ENCODE results near the gene WDR12. TPM values are rescaled to one million over a fixed set of nuclear protein-coding genes. Genes with fewer than 3 reads are reported as not detected.

The WDR12 gene
- polyA plus RNA-seq, 3 donors, result 4.1 to 14.6 (median 6.5) TPM

DNA sequence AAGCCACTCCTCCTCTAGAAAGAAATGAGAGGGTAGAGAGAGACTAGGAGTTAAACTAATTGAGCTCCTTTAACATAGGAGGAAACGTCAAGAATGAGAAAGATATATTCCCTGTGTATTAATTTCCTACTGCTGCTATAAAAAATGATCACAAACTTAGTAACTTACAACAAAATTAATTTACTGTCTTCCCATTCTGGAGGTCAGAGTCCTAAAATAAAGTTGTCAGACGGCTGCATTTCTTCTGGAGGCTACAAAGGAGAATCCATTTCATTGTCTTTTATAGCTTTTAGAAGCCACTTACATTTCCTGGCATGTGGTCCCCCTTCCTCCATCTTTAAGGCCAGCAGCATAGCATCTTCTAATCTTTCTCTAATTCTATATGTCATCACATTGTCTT lies 66.8 kb downstream of the WDR12 start:
- H3K27me3 Mint-ChIP-seq (ENCODE audit: low read depth in 3 of 3), result peaks cover 0 to 2% (median 1%) of the 10 kb centered on the region in 3 donors
- Histone ChIP-seq H3K79me2 (ENCODE audit: insufficient read depth, low read length) (no peaks in the 10 kb centered on the region), H3K4me3 (replicated peaks in 1 of 3; ENCODE audit: low read depth in 2 of 3, low read length in 3 of 3) (no peak overlapping the region), H3K9ac (ENCODE audit: insufficient read depth, low read length, poor library complexity, severe bottlenecking) (no peak overlapping the region), H3K9me3 (replicated peaks in 1 of 2; ENCODE audit: control insufficient read depth in 1 of 2, insufficient read depth in 1 of 2, low read length in 2 of 2) (peaks cover 13 to 16% of the 10 kb centered on the region in 2 donors), H4K20me1 (ENCODE audit: insufficient read depth, low read length) (no peaks in the 10 kb centered on the region), H3K36me3 (replicated peaks in 1 of 2; ENCODE audit: control insufficient read depth in 1 of 2, insufficient read depth in 2 of 2, low read length in 2 of 2) (no peaks in the 10 kb centered on the region), H3K4me1 (ENCODE audit: control insufficient read depth in 1 of 2, insufficient read depth in 2 of 2, low read length in 2 of 2) (peaks cover 23 to 25% of the 10 kb centered on the region in 2 donors), H3K27ac (ENCODE audit: low read depth in 1 of 2, low read length in 2 of 2) (no peak overlapping the region), H2AFZ (ENCODE audit: insufficient read depth, low read depth, low read length, poor library complexity, severe bottlenecking) (no peak overlapping the region), H3K4me2 (replicated peaks; ENCODE audit: extremely low read depth, low read length, poor library complexity, severe bottlenecking) (no peak overlapping the region), H3K27me3 (ENCODE audit: control insufficient read depth in 2 of 2, insufficient read depth in 2 of 2, low read length in 2 of 2) (no peaks in the 10 kb centered on the region)
- H3K4me1 Mint-ChIP-seq, result peaks cover 23% of the 10 kb centered on the region
- H3K9me3 Mint-ChIP-seq, result peaks cover 6 to 25% (median 15%) of the 10 kb centered on the region in 7 donors
- WGBS (ENCODE audit: insufficient coverage), result 100% methylated on average over 1 of the region's 2 CpGs
- intact Hi-C loops (cut with micrococcal nuclease), result no loop called here
- no peak overlapping the region for H3K4me3 Mint-ChIP-seq
- H3K36me3 Mint-ChIP-seq, result peaks cover 2 to 9% of the 10 kb centered on the region in 2 donors
- DNase-seq, result no peak
- TF ChIP-seq, protein P1, sequence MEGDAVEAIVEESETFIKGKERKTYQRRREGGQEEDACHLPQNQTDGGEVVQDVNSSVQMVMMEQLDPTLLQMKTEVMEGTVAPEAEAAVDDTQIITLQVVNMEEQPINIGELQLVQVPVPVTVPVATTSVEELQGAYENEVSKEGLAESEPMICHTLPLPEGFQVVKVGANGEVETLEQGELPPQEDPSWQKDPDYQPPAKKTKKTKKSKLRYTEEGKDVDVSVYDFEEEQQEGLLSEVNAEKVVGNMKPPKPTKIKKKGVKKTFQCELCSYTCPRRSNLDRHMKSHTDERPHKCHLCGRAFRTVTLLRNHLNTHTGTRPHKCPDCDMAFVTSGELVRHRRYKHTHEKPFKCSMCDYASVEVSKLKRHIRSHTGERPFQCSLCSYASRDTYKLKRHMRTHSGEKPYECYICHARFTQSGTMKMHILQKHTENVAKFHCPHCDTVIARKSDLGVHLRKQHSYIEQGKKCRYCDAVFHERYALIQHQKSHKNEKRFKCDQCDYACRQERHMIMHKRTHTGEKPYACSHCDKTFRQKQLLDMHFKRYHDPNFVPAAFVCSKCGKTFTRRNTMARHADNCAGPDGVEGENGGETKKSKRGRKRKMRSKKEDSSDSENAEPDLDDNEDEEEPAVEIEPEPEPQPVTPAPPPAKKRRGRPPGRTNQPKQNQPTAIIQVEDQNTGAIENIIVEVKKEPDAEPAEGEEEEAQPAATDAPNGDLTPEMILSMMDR (IDR thresholded peaks at IDR 0.05), result no peak
- peak overlapping the region in 1 of 7 donors; percentile 30 for H3K27ac Mint-ChIP-seq

DNA sequence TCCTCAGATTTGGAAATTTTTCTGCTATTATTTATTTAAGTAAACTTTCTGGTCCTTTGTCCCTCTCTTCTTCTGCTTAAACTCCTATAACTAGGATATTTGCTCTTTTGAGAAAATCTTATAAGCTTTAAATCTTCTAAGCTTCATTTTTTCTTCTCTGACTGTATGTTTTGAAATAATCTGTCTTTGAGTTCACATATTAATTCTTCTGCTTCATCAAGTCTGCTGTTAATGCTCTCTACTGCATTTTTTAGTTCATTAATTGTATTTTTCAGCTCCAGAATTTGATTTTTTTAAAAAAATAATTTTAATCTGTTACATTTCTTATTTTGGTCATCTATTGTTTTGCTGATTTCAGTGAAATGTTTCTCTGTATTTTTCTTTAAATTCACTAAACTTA lies 68.8 kb downstream of the WDR12 start:
- Histone ChIP-seq H3K36me3 (replicated peaks in 1 of 2; ENCODE audit: control insufficient read depth in 1 of 2, insufficient read depth in 2 of 2, low read length in 2 of 2) (no peaks in the 10 kb centered on the region), H2AFZ (ENCODE audit: insufficient read depth, low read depth, low read length, poor library complexity, severe bottlenecking) (no peak overlapping the region), H3K27ac (ENCODE audit: low read depth in 1 of 2, low read length in 2 of 2) (no peak overlapping the region), H3K4me2 (replicated peaks; ENCODE audit: extremely low read depth, low read length, poor library complexity, severe bottlenecking) (no peak overlapping the region), H3K9me3 (replicated peaks in 1 of 2; ENCODE audit: control insufficient read depth in 1 of 2, insufficient read depth in 1 of 2, low read length in 2 of 2) (peaks cover 13 to 16% of the 10 kb centered on the region in 2 donors), H3K79me2 (ENCODE audit: insufficient read depth, low read length) (no peaks in the 10 kb centered on the region), H3K27me3 (ENCODE audit: control insufficient read depth in 2 of 2, insufficient read depth in 2 of 2, low read length in 2 of 2) (no peaks in the 10 kb centered on the region), H4K20me1 (ENCODE audit: insufficient read depth, low read length) (no peaks in the 10 kb centered on the region), H3K4me3 (replicated peaks in 1 of 3; ENCODE audit: low read depth in 2 of 3, low read length in 3 of 3) (no peak overlapping the region), H3K4me1 (ENCODE audit: control insufficient read depth in 1 of 2, insufficient read depth in 2 of 2, low read length in 2 of 2) (peaks cover 8% of the 10 kb centered on the region in 2 donors), H3K9ac (ENCODE audit: insufficient read depth, low read length, poor library complexity, severe bottlenecking) (no peak overlapping the region)
- peaks cover 2 to 9% of the 10 kb centered on the region in 2 donors for H3K36me3 Mint-ChIP-seq
- peaks cover 0 to 2% (median 2%) of the 10 kb centered on the region in 3 donors for H3K27me3 Mint-ChIP-seq (ENCODE audit: low read depth in 3 of 3)
- H3K4me1 Mint-ChIP-seq, result peaks cover 9% of the 10 kb centered on the region
- TF ChIP-seq, protein P1 (IDR thresholded peaks at IDR 0.05), result no peak
- H3K4me3 Mint-ChIP-seq, result no peak overlapping the region
- H3K27ac Mint-ChIP-seq, result no peak overlapping the region
- no peak for DNase-seq
- peaks cover 6 to 25% (median 15%) of the 10 kb centered on the region in 7 donors for H3K9me3 Mint-ChIP-seq
- intact Hi-C loops (cut with micrococcal nuclease), result no loop called here

Measured in CD14-positive monocyte (primary cell).